HepG2 (cell line): ENCODE results near the gene NRN1. TPM values are rescaled to one million over a fixed set of nuclear protein-coding genes. Genes with fewer than 3 reads are reported as not detected.

Experiments used
- ATAC-seq: fragments of 200-7000 bp; cut with Tn5 transposase; 3 replicates; pipeline ENCODE4 v1.9.1; 2020; ENCODE audit warnings: mild to moderate bottlenecking, moderate library complexity
- BruUV-seq: library from RNA; stranded (reverse); fragments of 400-500 nt; replicated peaks from 2 replicates; lab custom pipeline; 2021; lab: Mats Ljungman, UMichigan
- CTCF ChIA-PET: fragments of 300-600 bp; formaldehyde crosslinking; extraction: SDS; loops from one replicate; lab custom pipeline; 2021; ENCODE audit warnings: low total read pairs, inconsistent platforms, low intra/inter-chr PET ratio; lab: Yijun Ruan, JAX
- POLR2A ChIA-PET: fragments of 350-600 bp; sonication (Branson Sonifier 250); formaldehyde crosslinking; loops from one replicate; lab custom pipeline; 2020; ENCODE audit warnings: antibody characterized with exemption, inconsistent platforms; lab: Yijun Ruan, JAX
- DNase-seq: peaks from one replicate; pipeline ENCODE4 v3.0.0-alpha.2; 2015; ENCODE audit warnings: low spot score
- FAIRE-seq: peaks from 3 replicates; lab custom pipeline; 2011; peaks lifted over from hg19 to GRCh38; lab: Jason Lieb, UNC
- H2AFZ ChIP-seq: one replicate; pipeline ENCODE4 v1.6.1; 2011; ENCODE audit warnings: low read length, inconsistent platforms
- H3K27ac ChIP-seq: fragments of 300-600 bp; 3 replicates; pipeline ENCODE4 v1.8.0; 2011; ENCODE audit warnings: mixed run types, mild to moderate bottlenecking, mixed read lengths, low read length, inconsistent platforms; ENCODE audit not compliant: insufficient read depth; ENCODE audit errors: extremely low read length
- H3K27me3 ChIP-seq, 2 experiments: fragments of 200-600 bp in 1 of 2; 2 replicates in 1 of 2; 3 replicates in 1 of 2; pipeline versions ENCODE4 v1.6.0 to v1.8.0; 2011; ENCODE audit warnings: low read length in 2 of 2, mild to moderate bottlenecking in 2 of 2, moderate library complexity in 2 of 2, inconsistent platforms in 1 of 2; ENCODE audit not compliant: insufficient read depth in 2 of 2, control insufficient read depth in 1 of 2
- H3K36me3 ChIP-seq, 2 experiments: fragments of 200-600 bp in 1 of 2; replicated peaks in 1 of 2; 2 replicates in 1 of 2; 3 replicates in 1 of 2; pipeline versions ENCODE4 v1.5.1 to v1.8.0; 2011; ENCODE audit warnings: low read length in 2 of 2, inconsistent platforms in 1 of 2; ENCODE audit not compliant: insufficient read depth in 2 of 2, control insufficient read depth in 1 of 2
- H3K4me1 ChIP-seq: 2 replicates; pipeline ENCODE4 v1.5.1; 2012; ENCODE audit warnings: low read length, inconsistent platforms; ENCODE audit not compliant: insufficient read depth
- H3K4me2 ChIP-seq: 2 replicates; pipeline ENCODE4 v1.6.0; 2011; ENCODE audit warnings: low read depth, low read length, inconsistent platforms
- H3K4me3 ChIP-seq, 3 experiments: fragments of 200-600 bp in 1 of 3; sonication (generic), shearing (Covaris generic) in 1 of 3; replicated peaks in 1 of 3; 2 replicates each; pipeline ENCODE4 v1.5.1; 2011 to 2016; ENCODE audit warnings: low read length in 3 of 3, inconsistent platforms in 2 of 3, low read depth in 2 of 3, mild to moderate bottlenecking in 2 of 3, control low read depth in 1 of 3, mixed read lengths in 1 of 3; ENCODE audit not compliant: insufficient read depth in 1 of 3
- H3K79me2 ChIP-seq: one replicate; pipeline ENCODE4 v1.6.1; 2011; ENCODE audit warnings: low read length, inconsistent platforms; ENCODE audit not compliant: insufficient read depth
- H3K9ac ChIP-seq: 2 replicates; pipeline ENCODE4 v1.6.0; 2011; ENCODE audit warnings: mild to moderate bottlenecking, low read depth, low read length, inconsistent platforms; ENCODE audit not compliant: insufficient read depth
- H3K9me3 ChIP-seq: 2 replicates; pipeline ENCODE4 v1.5.1; 2012; ENCODE audit warnings: mild to moderate bottlenecking, low read length
- H4K20me1 ChIP-seq: 2 replicates; pipeline ENCODE4 v1.6.0; 2011; ENCODE audit warnings: inconsistent platforms, mild to moderate bottlenecking, low read length, moderate library complexity; ENCODE audit not compliant: insufficient read depth
- CHCHD3 ChIP-seq: sonication (generic); formaldehyde crosslinking; IDR thresholded peaks from 2 replicates; pipeline ENCODE4 v1.8.0; 2022; ENCODE audit warnings: mild to moderate bottlenecking, missing genetic modification reagents, moderate library complexity
- HOXA5 ChIP-seq: sonication (generic); formaldehyde crosslinking; IDR thresholded peaks from 2 replicates; pipeline ENCODE4 v1.4.0; 2020; ENCODE audit warnings: missing genetic modification reagents
- IRF2 ChIP-seq: IDR thresholded peaks from 2 replicates; pipeline ENCODE4 v1.6.1; 2018; ENCODE audit warnings: missing genetic modification reagents, missing compliant biosample characterization
- PHF21A ChIP-seq: sonication (generic); formaldehyde crosslinking; IDR thresholded peaks from 2 replicates; pipeline ENCODE4 v1.5.0; 2020; ENCODE audit warnings: mild to moderate bottlenecking, missing genetic modification reagents
- SCMH1 ChIP-seq: sonication (generic); formaldehyde crosslinking; IDR thresholded peaks from 2 replicates; pipeline ENCODE4 v1.9.0; 2021; ENCODE audit warnings: missing genetic modification reagents, mild to moderate bottlenecking, borderline replicate concordance
- YY1 ChIP-seq: IDR thresholded peaks from 2 replicates; pipeline ENCODE4 v1.6.1; 2011; ENCODE audit warnings: low read length, low read depth, moderate library complexity, mild to moderate bottlenecking; ENCODE audit not compliant: insufficient read depth, insufficient replicate concordance
- ZBTB20 ChIP-seq: sonication (generic); formaldehyde crosslinking; IDR thresholded peaks from 2 replicates; pipeline ENCODE4 v1.8.1; 2023; ENCODE audit warnings: missing genetic modification reagents, low read depth, mild to moderate bottlenecking, borderline replicate concordance
- ZNF224 ChIP-seq: sonication (generic); formaldehyde crosslinking; IDR thresholded peaks from 2 replicates; pipeline ENCODE4 v1.5.0; 2020; ENCODE audit warnings: mild to moderate bottlenecking, missing genetic modification reagents
- ZNF232 ChIP-seq: sonication (generic); formaldehyde crosslinking; IDR thresholded peaks from 2 replicates; pipeline ENCODE4 v1.4.0; 2020; ENCODE audit warnings: missing genetic modification reagents, borderline replicate concordance
- ZNF543 ChIP-seq: sonication (generic); formaldehyde crosslinking; IDR thresholded peaks from 2 replicates; pipeline ENCODE4 v1.4.0; 2020; ENCODE audit warnings: mild to moderate bottlenecking, missing genetic modification reagents
- ZNF598 ChIP-seq: sonication (generic); formaldehyde crosslinking; IDR thresholded peaks from 2 replicates; pipeline ENCODE4 v1.5.1; 2020; ENCODE audit warnings: mild to moderate bottlenecking, missing genetic modification reagents, borderline replicate concordance
- ZNF713 ChIP-seq: sonication (generic); formaldehyde crosslinking; IDR thresholded peaks from 2 replicates; pipeline ENCODE4 v1.4.0; 2020; ENCODE audit warnings: mild to moderate bottlenecking, missing genetic modification reagents
- ZNF790 ChIP-seq: sonication (generic); formaldehyde crosslinking; IDR thresholded peaks from 2 replicates; pipeline ENCODE4 v1.8.0; 2022; ENCODE audit warnings: missing genetic modification reagents, mild to moderate bottlenecking, borderline replicate concordance
- WGBS: methylation state at CpG from one replicate; pipeline ENCODE4 v1.1.6; 2017; ENCODE audit warnings: low lambda C conversion rate; 5-methylcytosine and 5-hydroxymethylcytosine counted together
- in situ Hi-C: cut with HindIII; loops from 2 replicates; pipeline ENCODE4 v1.10.0; 2017; ENCODE audit warnings: low pct_unique_long_range_greater_than_20kb; ENCODE audit not compliant: extremely low pct_ligation_motif_present
- intact Hi-C: fragments of 100-400 bp; cut with micrococcal nuclease; formaldehyde crosslinking; loops from one replicate; pipeline ENCODE4 v1.10.0; 2022; ENCODE audit not compliant: unreplicated experiment
- polyA plus RNA-seq, 8 experiments: library from polyadenylated mRNA; depleted of rRNA in 3 of 8; stranded (reverse) in 7 of 8; unstranded in 1 of 8; fragments of >200 nt; fragmentation: Illumina TruSeq in 4 of 8; extraction: Trizol in 4 of 8; gene quantifications; 2 replicates each; pipeline versions ENCODE4 v1.2.1 to v1.2.3, GENCODE V29; 2011 to 2016; ENCODE audit warnings: low read depth in 4 of 8, missing spikeins in 1 of 8, mixed read lengths in 1 of 8; ENCODE audit not compliant: insufficient read depth in 1 of 8
- total RNA-seq, 5 experiments: library from RNA; depleted of rRNA; stranded (reverse); fragments of >200 nt; fragmentation: Illumina TruSeq; extraction: Trizol; gene quantifications; 2 replicates each; pipeline ENCODE4 v1.2.3, GENCODE V29; 2016; ENCODE audit warnings: low read depth in 1 of 5
- TF ChIP-seq, protein P1 (sequence below): sonication (generic); formaldehyde crosslinking; IDR thresholded peaks from 2 replicates; pipeline ENCODE4; 2020; ENCODE audit warnings: missing genetic modification reagents, mild to moderate bottlenecking, borderline replicate concordance
- TF ChIP-seq, protein P2 (sequence below): sonication (generic); formaldehyde crosslinking; IDR thresholded peaks from 2 replicates; pipeline ENCODE4 v1.5.0; 2020; ENCODE audit warnings: mild to moderate bottlenecking, missing genetic modification reagents, moderate library complexity

Gene NRN1
- total and polyA plus RNA-seq, 2 of the 13 experiments (the other 11 are each of a cell fraction or from before 2014, with no cell fraction given), result 0.11 TPM; not detected in 1

DNA sequence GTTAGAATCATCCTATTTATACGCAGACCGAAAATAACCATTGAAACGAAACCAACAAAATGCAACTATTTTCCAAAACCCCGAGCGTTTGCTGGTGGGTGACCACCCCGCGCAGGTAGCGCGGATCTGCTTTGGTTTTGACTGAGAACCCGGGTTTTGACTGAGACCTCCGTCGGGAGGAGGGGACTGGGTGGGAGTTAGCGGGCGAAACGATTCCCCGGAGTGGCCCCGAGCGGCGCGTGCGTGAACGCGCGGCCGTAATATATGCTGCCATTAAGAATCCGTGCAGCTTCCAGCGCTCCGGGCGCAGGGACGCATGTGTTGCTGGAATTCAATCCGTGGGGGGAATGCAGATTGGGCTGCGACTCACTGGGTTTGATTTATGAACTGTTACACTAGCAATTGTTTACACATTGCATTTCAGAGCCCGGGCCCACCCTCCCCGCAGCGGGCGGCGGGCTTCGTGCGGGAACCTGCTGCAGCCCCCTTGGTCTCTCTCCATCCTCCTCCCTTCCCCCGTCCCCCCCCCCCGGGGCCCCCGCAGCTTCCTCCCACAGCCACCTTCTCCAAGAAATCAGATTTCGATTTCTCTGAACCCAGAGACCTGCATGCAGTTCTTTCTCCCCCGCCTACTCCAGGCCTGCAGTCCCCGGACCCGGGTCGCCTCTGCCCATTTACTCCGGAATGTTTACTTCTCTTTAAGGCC is 9.9 kb downstream of the NRN1 start:
- peak overlapping the region; percentile 93 for H3K4me2 ChIP-seq
- H4K20me1 ChIP-seq, result no peaks in the 10 kb centered on the region
- H3K27ac ChIP-seq, result no peak overlapping the region
- 2% methylated on average over 47 of the region's 48 CpGs for WGBS
- BruUV-seq, result no TSS peak
- ChIA-PET POLR2A (no interaction called here), CTCF (no interaction called here)
- DNase-seq, result no peak
- H3K36me3 ChIP-seq, result no peaks in the 10 kb centered on the region
- H3K79me2 ChIP-seq, result no peaks in the 10 kb centered on the region
- no peaks in the 10 kb centered on the region for H3K9me3 ChIP-seq
- peak overlapping the region; percentile 74 for H2AFZ ChIP-seq
- peak overlapping the region; percentile 49; the same call in 1 of the 2 replicates for H3K9ac ChIP-seq
- peak; percentile 8 for FAIRE-seq
- ATAC-seq, result peak; percentile 69
- peak overlapping the region; percentile 75 to 99 (median 85) for H3K4me3 ChIP-seq
- in situ Hi-C loops, result no loop called here
- intact Hi-C loops, result no loop called here
- H3K4me1 ChIP-seq, result peaks cover 14% of the 10 kb centered on the region
- peaks cover 13 to 93% of the 10 kb centered on the region in 2 experiments for H3K27me3 ChIP-seq
- no peak for TF ChIP-seq HOXA5 (CRISPR knock-in tag)
- TF ChIP-seq PHF21A (CRISPR knock-in tag), result peak; percentile 20; the same call in 1 of the 2 replicates
- TF ChIP-seq ZNF224 (CRISPR knock-in tag), result no peak
- TF ChIP-seq, protein P1, sequence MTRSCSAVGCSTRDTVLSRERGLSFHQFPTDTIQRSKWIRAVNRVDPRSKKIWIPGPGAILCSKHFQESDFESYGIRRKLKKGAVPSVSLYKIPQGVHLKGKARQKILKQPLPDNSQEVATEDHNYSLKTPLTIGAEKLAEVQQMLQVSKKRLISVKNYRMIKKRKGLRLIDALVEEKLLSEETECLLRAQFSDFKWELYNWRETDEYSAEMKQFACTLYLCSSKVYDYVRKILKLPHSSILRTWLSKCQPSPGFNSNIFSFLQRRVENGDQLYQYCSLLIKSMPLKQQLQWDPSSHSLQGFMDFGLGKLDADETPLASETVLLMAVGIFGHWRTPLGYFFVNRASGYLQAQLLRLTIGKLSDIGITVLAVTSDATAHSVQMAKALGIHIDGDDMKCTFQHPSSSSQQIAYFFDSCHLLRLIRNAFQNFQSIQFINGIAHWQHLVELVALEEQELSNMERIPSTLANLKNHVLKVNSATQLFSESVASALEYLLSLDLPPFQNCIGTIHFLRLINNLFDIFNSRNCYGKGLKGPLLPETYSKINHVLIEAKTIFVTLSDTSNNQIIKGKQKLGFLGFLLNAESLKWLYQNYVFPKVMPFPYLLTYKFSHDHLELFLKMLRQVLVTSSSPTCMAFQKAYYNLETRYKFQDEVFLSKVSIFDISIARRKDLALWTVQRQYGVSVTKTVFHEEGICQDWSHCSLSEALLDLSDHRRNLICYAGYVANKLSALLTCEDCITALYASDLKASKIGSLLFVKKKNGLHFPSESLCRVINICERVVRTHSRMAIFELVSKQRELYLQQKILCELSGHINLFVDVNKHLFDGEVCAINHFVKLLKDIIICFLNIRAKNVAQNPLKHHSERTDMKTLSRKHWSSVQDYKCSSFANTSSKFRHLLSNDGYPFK (CRISPR knock-in tag), result no peak
- TF ChIP-seq, protein P2, sequence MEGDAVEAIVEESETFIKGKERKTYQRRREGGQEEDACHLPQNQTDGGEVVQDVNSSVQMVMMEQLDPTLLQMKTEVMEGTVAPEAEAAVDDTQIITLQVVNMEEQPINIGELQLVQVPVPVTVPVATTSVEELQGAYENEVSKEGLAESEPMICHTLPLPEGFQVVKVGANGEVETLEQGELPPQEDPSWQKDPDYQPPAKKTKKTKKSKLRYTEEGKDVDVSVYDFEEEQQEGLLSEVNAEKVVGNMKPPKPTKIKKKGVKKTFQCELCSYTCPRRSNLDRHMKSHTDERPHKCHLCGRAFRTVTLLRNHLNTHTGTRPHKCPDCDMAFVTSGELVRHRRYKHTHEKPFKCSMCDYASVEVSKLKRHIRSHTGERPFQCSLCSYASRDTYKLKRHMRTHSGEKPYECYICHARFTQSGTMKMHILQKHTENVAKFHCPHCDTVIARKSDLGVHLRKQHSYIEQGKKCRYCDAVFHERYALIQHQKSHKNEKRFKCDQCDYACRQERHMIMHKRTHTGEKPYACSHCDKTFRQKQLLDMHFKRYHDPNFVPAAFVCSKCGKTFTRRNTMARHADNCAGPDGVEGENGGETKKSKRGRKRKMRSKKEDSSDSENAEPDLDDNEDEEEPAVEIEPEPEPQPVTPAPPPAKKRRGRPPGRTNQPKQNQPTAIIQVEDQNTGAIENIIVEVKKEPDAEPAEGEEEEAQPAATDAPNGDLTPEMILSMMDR (CRISPR knock-in tag), result no peak
- TF ChIP-seq ZNF543 (CRISPR knock-in tag), result no peak
- TF ChIP-seq ZNF790 (CRISPR knock-in tag), result 0 out of 2 replicates have a peak, but pooled peaks have one; percentile 21
- no peak for TF ChIP-seq ZBTB20
- no peak for TF ChIP-seq ZNF713
- TF ChIP-seq ZNF232, result no peak
- TF ChIP-seq ZNF598 (CRISPR knock-in tag), result 0 out of 2 replicates have a peak, but pooled peaks have one; percentile 32
- TF ChIP-seq IRF2 (CRISPR knock-in tag), result no peak
- no peak for TF ChIP-seq SCMH1
- no peak for TF ChIP-seq CHCHD3
- TF ChIP-seq YY1, result peak; percentile 16
